ENCODE measurements around the gene OAF.

The OAF gene

DNA sequence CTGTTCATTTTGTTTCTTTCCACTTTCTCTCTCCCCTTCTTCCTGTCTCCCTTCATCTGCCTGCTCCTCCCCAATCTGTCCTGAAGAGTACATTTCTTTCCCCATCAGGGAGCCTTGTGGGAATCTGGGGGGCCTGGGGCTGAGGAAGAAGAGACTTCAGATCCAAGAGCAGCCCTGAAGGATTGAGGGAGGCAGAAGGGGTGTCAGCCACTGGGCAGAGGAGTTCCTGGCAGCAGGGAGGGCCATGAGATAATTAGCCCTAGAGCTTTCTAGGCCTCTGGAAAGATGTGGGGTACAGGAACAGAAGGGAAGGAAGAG lies 24.4 kb upstream of the OAF start:
- Histone ChIP-seq H3K9ac (ENCODE audit: low read length) (no peak overlapping the region), H3K36me3 (ENCODE audit: control insufficient read depth, insufficient read depth, low read length) (no peaks in the 10 kb centered on the region), H3K4me3 (ENCODE audit: low read length) (no peak overlapping the region), H3K27me3 (ENCODE audit: control insufficient read depth, insufficient read depth, low read length) (no peaks in the 10 kb centered on the region), H3K27ac (ENCODE audit: low read depth, low read length) (peak overlapping the region; percentile 67), H3K4me1 (ENCODE audit: control insufficient read depth, insufficient read depth, low read length) (no peaks in the 10 kb centered on the region)

DNA sequence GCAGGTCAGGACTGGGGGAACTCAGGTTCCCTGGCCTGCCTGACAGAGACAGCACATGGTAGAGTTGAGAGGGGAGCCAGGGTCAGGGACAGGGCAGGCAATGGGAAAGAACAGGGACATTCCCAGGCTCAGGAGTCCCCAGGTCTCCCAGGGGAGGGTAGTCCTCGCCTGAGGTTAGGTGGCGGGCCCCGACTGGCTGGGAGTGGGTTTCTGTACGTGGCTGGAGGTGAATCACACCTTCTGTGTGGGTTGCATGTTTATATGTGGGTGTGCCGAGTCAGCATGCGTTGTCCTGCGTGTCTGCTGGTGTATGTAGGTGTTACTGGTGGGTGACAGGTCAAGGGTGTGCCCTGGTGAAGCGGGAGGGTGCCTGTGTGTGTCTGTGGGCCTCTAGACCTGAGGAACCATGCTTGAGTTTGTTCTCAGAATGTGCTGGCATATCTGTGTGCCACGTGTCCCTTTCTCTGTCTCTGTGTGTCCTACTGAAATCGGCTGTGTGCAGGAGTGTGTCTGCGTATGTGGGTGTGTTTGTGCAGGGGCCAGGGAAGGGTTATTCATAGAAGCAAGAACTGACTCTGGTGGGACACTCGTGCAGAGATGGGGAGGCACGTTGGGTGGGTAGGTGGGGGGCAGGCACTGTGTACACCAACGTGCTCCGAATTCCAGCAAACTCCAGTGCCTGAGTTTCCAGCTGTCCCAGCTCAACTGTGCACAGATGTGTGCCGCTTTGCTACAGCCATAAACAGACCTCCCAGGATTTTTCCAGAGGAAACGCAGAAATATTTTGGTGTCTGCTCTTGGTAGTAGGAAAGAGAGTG lies 23.8 kb upstream of the OAF start:
- Histone ChIP-seq H3K4me3 (ENCODE audit: low read length) (no peak overlapping the region), H3K27me3 (ENCODE audit: control insufficient read depth, insufficient read depth, low read length) (no peaks in the 10 kb centered on the region), H3K4me1 (ENCODE audit: control insufficient read depth, insufficient read depth, low read length) (no peaks in the 10 kb centered on the region), H3K27ac (ENCODE audit: low read depth, low read length) (peak overlapping the region; percentile 67), H3K36me3 (ENCODE audit: control insufficient read depth, insufficient read depth, low read length) (no peaks in the 10 kb centered on the region), H3K9ac (ENCODE audit: low read length) (no peak overlapping the region)

DNA sequence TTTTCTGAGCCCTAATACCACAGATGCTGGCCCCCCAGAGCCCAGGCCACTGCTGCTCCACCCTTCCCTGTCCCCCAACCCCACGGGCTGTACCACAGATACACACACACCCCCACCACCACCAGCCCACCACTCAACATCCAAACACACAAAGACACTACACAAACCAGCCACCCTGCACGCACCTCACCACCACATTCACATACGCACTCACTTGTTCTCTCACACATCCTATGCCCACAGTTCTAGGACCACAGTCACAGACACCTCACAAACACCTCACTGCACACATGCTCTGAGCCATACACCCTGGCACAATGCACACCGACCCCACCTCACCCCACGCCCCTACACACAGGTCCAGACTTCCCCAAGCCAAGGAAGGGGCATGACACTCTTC lies 22.5 kb upstream of the OAF start:
- no peak overlapping the region for H3K9ac ChIP-seq (ENCODE audit: low read length)

DNA sequence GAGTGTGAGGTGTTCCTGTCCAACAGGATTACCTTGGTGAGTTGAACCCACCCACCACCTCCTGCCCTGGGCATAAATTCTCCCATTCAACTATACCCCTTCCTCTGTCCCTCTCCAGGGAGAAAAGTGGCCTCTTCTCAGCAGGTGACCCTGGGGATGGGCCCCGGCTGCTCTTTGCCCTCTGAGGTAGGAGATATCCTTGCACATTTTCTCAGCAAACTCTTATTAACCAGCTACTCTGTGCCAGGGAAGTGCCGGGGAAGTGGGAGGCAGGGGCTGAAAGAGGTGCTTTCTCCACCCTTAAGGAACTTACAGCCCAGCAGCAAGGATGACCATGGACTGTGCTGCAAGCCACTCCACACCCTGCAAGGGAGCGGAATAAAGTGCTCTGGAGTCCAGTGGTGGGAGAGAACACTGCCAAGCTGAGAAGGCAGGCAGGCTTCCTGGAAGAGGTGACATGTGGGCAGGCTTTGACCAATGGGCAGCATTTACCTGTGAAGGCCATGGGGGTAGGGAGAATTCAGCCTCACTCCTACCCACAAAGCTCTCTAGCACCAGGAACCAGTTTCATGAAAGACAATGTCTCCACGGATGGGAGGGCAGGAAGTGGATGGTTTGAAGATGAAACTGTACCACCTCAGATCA lies 21.9 kb upstream of the OAF start:
- Histone ChIP-seq H3K4me1 (ENCODE audit: control insufficient read depth, insufficient read depth, low read length) (no peaks in the 10 kb centered on the region), H3K27ac (ENCODE audit: low read depth, low read length) (no peak overlapping the region), H3K36me3 (ENCODE audit: control insufficient read depth, insufficient read depth, low read length) (no peaks in the 10 kb centered on the region), H3K4me3 (ENCODE audit: low read length) (no peak overlapping the region), H3K27me3 (ENCODE audit: control insufficient read depth, insufficient read depth, low read length) (no peaks in the 10 kb centered on the region), H3K9ac (ENCODE audit: low read length) (no peak overlapping the region)

More for the DNA sequence above, 22.5 kb upstream of the OAF start:
- peak overlapping the region; percentile 1 for H3K27ac ChIP-seq (ENCODE audit: low read depth, low read length)
- H3K4me3 ChIP-seq (ENCODE audit: low read length), result no peak overlapping the region
- no peaks in the 10 kb centered on the region for H3K36me3 ChIP-seq (ENCODE audit: control insufficient read depth, insufficient read depth, low read length)
- no peaks in the 10 kb centered on the region for H3K27me3 ChIP-seq (ENCODE audit: control insufficient read depth, insufficient read depth, low read length)
- no peaks in the 10 kb centered on the region for H3K4me1 ChIP-seq (ENCODE audit: control insufficient read depth, insufficient read depth, low read length)

DNA sequence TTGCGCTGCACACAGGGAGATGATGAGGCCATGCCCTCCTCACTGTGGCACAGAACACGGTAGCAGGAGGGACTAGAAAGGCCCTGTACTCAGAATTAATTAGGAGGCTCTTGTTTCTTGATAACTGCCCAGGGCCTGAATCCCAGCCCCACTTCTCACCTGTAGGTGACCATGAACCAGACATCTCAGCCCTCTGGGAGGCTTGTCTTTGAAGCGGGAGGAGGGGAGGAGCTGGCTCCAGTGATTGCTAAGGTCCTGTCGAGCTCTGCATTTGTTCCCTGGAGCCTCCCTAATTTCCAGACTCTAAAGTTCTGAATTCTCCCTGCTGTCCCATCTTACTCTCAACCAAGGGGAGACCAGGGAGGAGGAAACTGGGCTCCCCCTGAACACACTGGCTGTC lies 19.8 kb upstream of the OAF start:
- Histone ChIP-seq H3K9ac (ENCODE audit: low read length) (no peak overlapping the region), H3K4me1 (ENCODE audit: control insufficient read depth, insufficient read depth, low read length) (no peaks in the 10 kb centered on the region), H3K4me3 (ENCODE audit: low read length) (no peak overlapping the region), H3K27me3 (ENCODE audit: control insufficient read depth, insufficient read depth, low read length) (no peaks in the 10 kb centered on the region), H3K36me3 (ENCODE audit: control insufficient read depth, insufficient read depth, low read length) (no peaks in the 10 kb centered on the region), H3K27ac (ENCODE audit: low read depth, low read length) (no peak overlapping the region)

DNA sequence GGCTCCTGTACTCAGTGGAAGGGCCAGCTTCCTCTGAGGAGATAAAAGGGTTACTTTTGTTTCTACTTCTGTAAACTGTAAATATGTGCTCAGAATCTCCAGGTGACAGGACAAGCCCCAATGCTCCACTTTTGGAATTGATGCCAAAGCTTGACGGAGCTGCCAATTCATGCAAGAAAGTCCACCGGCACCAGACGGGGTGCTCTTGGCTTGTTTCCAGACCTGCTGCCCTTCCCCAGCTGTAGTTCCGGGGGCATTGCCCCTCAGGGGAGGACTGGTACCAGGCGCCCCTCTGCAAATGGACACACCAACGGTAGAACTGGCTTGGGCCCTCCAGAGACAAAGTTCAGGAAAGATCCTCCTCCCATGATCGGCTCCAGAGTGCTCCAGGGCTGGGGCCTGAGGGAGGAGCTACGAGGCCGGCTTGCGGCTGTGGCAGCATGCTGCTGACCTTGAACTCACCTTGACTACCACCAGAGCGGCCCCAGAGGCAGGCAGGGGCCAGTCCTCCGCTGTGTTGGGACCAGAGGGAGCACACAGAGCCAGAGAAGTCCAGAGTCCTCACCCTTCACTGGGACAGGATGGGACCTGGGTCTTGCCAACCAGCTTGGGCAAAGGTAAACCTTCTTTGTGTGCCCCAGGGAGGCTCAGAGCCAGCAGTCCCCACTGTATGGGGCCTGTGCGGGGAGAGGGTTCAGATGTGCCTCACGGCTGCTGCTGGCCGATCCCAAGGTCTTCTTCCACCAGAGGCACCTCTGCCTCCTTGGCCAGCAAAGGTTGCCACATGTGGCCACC lies 17.8 kb upstream of the OAF start:
- H3K36me3 ChIP-seq (ENCODE audit: control insufficient read depth, insufficient read depth, low read length), result no peaks in the 10 kb centered on the region
- H3K4me3 ChIP-seq (ENCODE audit: low read length), result no peak overlapping the region
- no peaks in the 10 kb centered on the region for H3K27me3 ChIP-seq (ENCODE audit: control insufficient read depth, insufficient read depth, low read length)
- no peak overlapping the region for H3K9ac ChIP-seq (ENCODE audit: low read length)
- H3K27ac ChIP-seq (ENCODE audit: low read depth, low read length), result no peak overlapping the region
- no peaks in the 10 kb centered on the region for H3K4me1 ChIP-seq (ENCODE audit: control insufficient read depth, insufficient read depth, low read length)

DNA sequence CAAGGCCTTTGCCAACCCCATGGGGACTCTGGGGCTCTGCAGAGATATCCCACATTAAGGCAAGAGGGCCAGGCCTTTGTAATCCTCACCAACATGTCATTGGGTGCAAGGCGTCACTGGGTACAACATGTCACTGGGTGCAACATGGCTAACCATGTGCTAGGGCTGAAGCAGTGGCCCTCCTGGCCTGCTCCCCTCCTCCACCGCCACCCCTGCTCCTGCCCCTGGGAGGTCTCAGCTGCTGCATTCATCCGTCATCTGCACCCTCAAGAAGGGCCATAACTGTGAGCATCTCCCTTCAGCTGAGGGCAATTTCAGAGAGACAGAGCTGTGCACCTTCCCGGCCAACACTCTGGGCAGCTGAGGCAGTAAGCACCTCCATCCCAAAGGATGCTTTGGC lies 16.7 kb upstream of the OAF start:
- H3K4me1 ChIP-seq (ENCODE audit: control insufficient read depth, insufficient read depth, low read length), result no peaks in the 10 kb centered on the region
- H3K27me3 ChIP-seq (ENCODE audit: control insufficient read depth, insufficient read depth, low read length), result no peaks in the 10 kb centered on the region
- no peaks in the 10 kb centered on the region for H3K36me3 ChIP-seq (ENCODE audit: control insufficient read depth, insufficient read depth, low read length)
- no peak overlapping the region for H3K4me3 ChIP-seq (ENCODE audit: low read length)
- H3K9ac ChIP-seq (ENCODE audit: low read length), result no peak overlapping the region
- no peak overlapping the region for H3K27ac ChIP-seq (ENCODE audit: low read depth, low read length)

DNA sequence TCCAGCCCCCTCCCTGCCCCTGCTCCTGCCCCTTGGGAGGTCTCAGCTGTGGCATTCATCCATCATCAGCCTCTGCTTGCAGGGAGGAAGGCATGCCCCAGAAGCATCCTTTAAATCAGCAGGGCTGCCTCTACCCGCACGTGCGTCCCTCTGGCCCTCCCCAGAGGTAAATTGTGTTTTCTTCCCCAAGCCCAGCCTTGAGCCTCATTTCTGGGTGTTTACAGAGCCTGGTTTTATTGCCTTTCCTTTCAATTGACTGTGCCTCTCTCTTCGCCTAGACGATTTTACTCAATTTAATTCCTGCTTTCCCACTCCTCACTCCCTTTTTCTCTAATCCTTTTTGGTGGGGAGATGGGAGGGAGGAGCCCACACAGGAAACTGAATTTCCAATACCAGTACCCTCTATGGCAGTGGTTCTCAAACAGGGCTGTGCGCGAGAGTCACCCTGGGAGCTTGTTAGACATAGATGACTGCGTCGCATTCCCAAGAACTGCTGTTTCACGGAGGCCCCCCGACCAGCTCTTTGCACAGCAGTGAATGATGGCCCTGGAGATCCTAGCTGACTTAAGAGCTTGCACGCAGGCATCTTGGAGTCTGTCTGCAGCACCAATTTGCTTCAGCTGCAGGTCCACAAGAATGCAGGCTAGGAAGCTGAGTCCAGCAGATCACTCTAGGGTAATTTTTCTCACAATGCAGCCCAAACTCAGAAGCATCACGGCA lies 15.1 kb upstream of the OAF start:
- Histone ChIP-seq H3K36me3 (ENCODE audit: control insufficient read depth, insufficient read depth, low read length) (no peaks in the 10 kb centered on the region), H3K27me3 (ENCODE audit: control insufficient read depth, insufficient read depth, low read length) (no peaks in the 10 kb centered on the region), H3K4me1 (ENCODE audit: control insufficient read depth, insufficient read depth, low read length) (no peaks in the 10 kb centered on the region), H3K4me3 (ENCODE audit: low read length) (no peak overlapping the region), H3K27ac (ENCODE audit: low read depth, low read length) (no peak overlapping the region), H3K9ac (ENCODE audit: low read length) (no peak overlapping the region)

DNA sequence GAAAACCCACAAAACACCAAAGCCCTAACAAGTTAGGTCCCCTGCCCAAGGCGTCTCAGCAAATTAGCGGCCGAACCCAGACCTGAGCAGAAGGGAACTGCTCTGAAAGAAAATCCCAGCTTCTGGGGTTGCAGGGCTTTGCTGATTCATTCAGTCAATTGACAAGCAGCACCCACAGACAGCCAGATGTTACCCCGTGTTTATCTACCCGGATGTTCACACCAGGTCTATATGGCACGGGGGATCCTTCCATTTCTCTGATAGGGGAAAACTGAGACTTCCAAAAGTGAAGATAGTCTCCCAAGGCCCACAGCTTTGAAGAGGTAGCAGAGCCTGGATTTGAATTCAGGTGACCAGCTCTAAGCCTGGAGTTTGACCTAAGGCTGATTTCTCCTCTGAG lies 14.0 kb upstream of the OAF start:
- H3K27me3 ChIP-seq (ENCODE audit: control insufficient read depth, insufficient read depth, low read length), result no peaks in the 10 kb centered on the region
- no peak overlapping the region for H3K4me3 ChIP-seq (ENCODE audit: low read length)
- H3K9ac ChIP-seq (ENCODE audit: low read length), result no peak overlapping the region
- no peak overlapping the region for H3K27ac ChIP-seq (ENCODE audit: low read depth, low read length)
- no peaks in the 10 kb centered on the region for H3K4me1 ChIP-seq (ENCODE audit: control insufficient read depth, insufficient read depth, low read length)
- H3K36me3 ChIP-seq (ENCODE audit: control insufficient read depth, insufficient read depth, low read length), result no peaks in the 10 kb centered on the region

DNA sequence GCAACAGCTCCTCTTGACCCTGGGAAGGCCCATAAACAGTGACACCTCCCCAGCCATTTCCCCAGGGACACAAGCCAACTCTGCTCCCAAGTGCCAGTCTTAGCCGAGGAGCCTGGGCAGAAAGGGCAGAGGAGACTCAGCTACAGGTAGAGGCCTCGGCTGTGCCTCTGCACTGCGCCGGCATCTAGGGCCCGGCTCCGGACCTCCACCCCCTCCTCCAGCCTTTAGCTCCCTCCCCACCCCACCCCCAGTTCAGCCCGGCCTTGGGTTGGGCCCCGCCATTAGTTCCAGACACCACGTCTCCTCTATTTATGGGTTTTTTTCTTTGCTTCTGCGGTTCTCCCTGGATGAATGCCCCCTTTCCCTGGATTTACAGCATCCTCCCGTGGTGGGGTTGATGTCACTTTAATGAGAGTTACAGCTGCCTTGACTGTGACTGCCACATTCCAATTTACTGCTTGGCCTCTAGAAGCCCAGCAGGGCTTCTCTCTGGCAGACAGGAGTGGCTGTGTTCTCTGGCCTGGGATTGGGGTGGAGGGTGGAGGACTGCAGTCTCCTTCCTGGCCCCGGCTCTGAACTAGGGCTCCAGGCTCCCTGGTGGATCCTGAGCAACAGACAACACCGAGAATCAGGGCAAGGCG lies 13.5 kb upstream of the OAF start:
- Histone ChIP-seq H3K36me3 (ENCODE audit: control insufficient read depth, insufficient read depth, low read length) (no peaks in the 10 kb centered on the region), H3K4me1 (ENCODE audit: control insufficient read depth, insufficient read depth, low read length) (no peaks in the 10 kb centered on the region), H3K9ac (ENCODE audit: low read length) (no peak overlapping the region), H3K27me3 (ENCODE audit: control insufficient read depth, insufficient read depth, low read length) (no peaks in the 10 kb centered on the region), H3K4me3 (ENCODE audit: low read length) (no peak overlapping the region), H3K27ac (ENCODE audit: low read depth, low read length) (no peak overlapping the region)

DNA sequence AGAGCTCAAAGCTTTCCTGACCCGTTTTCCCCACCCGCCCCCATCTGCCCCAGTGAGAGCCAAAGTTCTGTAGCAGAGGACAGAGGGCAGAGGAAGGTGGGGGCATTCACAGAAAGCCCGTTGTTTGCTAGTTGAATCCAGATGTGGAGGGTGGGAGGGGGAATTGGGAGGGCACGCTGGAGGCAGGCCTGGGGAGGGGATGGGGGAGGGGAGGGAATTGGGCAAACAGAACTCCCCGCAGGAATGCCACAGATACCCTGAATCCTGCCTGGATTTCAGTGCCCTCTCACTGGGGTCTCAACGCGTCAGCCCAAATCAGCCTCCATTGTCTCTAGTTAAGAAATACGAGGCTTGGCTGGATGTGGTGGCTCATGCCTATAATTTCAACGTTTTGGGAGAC lies 12.9 kb upstream of the OAF start:
- Histone ChIP-seq H3K36me3 (ENCODE audit: control insufficient read depth, insufficient read depth, low read length) (no peaks in the 10 kb centered on the region), H3K9ac (ENCODE audit: low read length) (no peak overlapping the region), H3K27me3 (ENCODE audit: control insufficient read depth, insufficient read depth, low read length) (no peaks in the 10 kb centered on the region), H3K4me1 (ENCODE audit: control insufficient read depth, insufficient read depth, low read length) (no peaks in the 10 kb centered on the region), H3K27ac (ENCODE audit: low read depth, low read length) (no peak overlapping the region), H3K4me3 (ENCODE audit: low read length) (no peak overlapping the region)

DNA sequence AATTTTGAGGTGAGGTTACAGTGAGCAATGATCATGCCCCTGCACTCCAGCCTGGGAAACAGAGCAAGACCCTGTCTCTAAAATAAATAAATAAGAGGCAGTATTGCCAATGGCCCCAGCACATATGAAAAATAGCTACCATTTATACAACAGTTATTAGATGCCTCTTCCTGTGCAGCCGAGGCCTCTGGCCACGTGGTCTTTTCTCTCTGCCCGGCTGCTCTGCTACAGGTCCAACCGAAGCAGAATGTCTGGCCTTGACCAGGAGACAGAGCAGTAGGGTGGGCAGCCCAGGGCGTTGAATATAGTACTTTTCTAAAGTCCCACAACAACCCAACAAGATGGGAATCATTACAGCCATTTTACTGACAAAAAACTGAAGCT lies 12.4 kb upstream of the OAF start:
- no peak overlapping the region for H3K4me3 ChIP-seq (ENCODE audit: low read length)
- H3K27ac ChIP-seq (ENCODE audit: low read depth, low read length), result no peak overlapping the region
- H3K4me1 ChIP-seq (ENCODE audit: control insufficient read depth, insufficient read depth, low read length), result no peaks in the 10 kb centered on the region
- H3K27me3 ChIP-seq (ENCODE audit: control insufficient read depth, insufficient read depth, low read length), result no peaks in the 10 kb centered on the region
- no peak overlapping the region for H3K9ac ChIP-seq (ENCODE audit: low read length)
- H3K36me3 ChIP-seq (ENCODE audit: control insufficient read depth, insufficient read depth, low read length), result no peaks in the 10 kb centered on the region

Measured in rectal smooth muscle tissue (tissue), 1 donor.